IPS-18c (cell line): Measurements from ENCODE around the gene PSMB3.
A peak's percentile ranks its signal among the peaks of the same experiment; 100 is the strongest.

Experiments
- H3K4me3 ChIP-seq: 2 replicates; pipeline ENCODE4 v1.7.0; 2013; ENCODE audit warnings: low read depth, mild to moderate bottlenecking, low read length, moderate library complexity; ENCODE audit not compliant: insufficient read depth
- H3K9me3 ChIP-seq: one replicate; pipeline ENCODE4 v1.6.1; 2013; ENCODE audit warnings: mild to moderate bottlenecking, low read length, moderate library complexity; ENCODE audit not compliant: control insufficient read depth, insufficient read depth

The PSMB3 gene

DNA sequence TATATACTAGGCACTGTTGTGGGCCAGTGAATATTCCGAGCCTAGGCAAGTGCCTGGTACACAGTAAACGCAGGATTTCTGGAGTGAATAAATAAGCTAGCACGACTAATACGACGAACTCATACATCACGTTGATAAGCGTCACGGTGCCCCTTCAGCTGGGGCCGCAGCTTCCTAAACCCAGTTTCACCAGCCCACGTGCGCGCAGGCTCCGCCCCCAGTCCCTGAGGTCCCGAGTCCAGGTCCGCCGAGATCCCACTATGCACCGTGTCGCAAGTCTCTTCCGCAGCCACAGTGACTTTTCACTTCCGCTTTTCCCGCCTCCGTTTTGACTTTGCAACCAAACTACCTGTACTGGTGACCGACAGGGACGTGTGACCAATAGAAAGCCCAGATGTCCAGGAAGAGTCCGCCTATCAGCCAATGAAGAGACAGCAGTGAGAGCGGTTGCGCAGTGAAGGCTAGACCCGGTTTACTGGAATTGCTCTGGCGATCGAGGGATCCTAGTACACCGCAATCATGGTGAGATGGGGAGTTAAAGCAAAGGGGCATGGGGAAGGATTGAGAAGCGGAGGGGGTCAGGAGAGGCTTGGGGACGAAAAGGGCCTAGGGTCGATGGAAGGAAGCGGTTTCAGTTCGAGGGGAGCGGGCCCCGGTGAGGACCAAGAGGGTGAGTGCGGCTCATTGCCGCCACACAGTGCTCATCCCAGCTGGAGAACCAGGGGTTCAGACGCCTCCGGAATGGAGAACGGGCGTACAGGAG, at the start of gene PSMB3:
PSMB3 (plus strand) TSS at position 434 of the 763 bp plus-strand sequence; CDS start at position 520, 86 bp downstream.
- H3K9me3 ChIP-seq = peaks cover 2% of the 10 kb centered on the region
- H3K4me3 ChIP-seq = peak within 1 kb of the TSS; percentile 99

GRCh38 chr17:38702916-38703741, 49.4 kb upstream of the PSMB3 start:
- peak overlapping the region; percentile 48 for H3K4me3 ChIP-seq
- peaks cover 3% of the 10 kb centered on the region for H3K9me3 ChIP-seq

DNA sequence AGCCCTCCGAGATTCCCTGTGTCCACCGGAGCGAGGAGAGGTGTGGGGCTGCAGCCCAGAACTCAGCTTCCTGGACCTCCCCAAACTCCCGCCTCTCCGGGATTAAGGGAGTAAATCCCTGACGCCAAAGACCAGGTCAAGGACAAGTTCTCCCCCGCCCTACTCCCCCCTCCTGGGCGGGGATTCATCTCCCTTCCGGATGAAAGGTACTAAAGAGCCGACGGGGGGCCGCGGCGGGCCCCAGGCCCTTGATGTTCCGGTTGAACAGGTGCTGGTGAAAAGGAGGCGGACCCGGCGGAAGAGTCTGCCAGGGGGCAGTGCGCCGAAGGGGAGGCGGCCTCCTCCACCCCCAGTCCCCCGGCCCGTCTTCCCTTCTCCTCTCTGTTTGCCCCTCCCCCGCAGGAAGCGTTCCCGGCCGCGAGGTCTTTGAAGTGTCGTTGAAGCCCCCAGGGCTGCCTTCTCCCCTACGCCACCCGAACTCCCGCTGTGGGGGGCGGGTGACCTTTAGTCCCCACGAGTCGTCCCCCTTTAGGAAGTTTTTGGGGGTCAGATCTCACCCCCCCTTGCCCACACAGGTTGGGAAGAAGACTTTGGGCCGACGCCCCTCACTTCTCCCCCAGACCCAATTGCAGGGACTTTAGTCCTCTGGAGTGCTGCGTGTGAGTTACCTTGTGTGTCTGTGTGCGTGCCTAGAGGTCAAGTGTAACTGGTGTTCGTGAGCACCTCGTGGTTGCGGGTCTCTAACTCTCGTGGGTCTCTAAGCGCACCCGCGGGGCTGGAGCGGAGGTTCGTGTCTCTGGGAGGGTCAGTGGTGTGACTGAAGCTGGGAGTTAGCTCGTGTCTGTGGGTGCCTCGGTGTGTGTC, 48.6 kb upstream of the PSMB3 start:
- Histone ChIP-seq H3K4me3 (peak overlapping the region; percentile 48), H3K9me3 (peaks cover 3% of the 10 kb centered on the region)

- Histone ChIP-seq H3K4me3 (peak within 1 kb of the TSS; percentile 49), H3K9me3 (peaks cover 3% of the 10 kb centered on the region)
Measured at GRCh38 chr17:38704606-38705522, 47.7 kb upstream of the PSMB3 start, which contains the start of gene MLLT6. Gene MLLT6, plus strand, starts transcription at chr17:38705273. Its CDS starts 360 bp downstream, at chr17:38705633.

DNA sequence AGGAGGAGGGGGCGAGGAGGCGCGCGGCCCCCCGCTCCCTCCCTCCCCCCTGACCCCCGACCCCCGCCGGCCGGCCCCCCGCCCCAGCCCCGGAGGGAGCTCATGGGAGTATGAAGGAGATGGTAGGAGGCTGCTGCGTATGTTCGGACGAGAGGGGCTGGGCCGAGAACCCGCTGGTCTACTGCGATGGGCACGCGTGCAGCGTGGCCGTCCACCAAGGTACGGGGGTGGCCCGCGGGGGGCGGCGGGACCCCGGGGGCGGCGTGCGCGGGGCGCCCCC, 47.1 kb upstream of the PSMB3 start:
- H3K4me3 ChIP-seq = peak overlapping the region; percentile 49; the same call in 1 of the 2 replicates
- H3K9me3 ChIP-seq = peaks cover 3% of the 10 kb centered on the region

DNA sequence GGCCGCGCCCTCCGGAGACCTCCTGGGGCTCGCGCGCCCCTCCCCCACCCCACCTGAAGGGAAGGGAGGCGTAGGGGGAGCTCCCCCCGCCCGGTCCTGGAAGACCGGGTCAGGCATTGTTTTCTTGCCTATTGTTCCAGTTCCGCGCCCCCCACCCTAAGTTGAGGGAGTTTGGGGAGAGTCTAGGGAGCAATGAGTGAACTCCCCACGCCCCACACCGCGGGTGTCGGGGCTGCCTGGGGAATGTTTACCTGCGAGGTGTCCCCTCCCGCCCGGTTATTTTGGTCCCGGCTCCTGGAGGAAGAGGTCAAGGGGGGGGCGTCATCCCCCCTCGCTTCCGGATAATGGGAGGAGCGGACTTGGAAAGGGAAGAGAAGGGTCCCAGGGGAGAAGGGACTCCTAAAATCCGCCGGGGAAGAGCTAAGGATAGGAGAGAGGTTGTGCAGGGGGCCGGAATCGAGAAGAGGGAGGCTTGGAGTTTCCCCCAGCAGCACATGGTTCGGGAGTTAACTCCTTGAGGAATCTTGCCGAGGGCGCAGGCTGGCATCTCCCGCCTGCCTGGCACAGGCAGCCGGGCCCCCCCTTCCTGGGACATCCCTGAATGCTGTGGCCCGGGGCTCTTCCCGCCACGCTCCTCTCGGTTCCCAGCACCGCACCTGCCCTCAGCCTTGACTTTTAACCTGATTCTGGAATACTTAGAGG, 46.6 kb upstream of the PSMB3 start:
- Histone ChIP-seq H3K9me3 (peaks cover 3% of the 10 kb centered on the region), H3K4me3 (peak overlapping the region; percentile 49)

DNA sequence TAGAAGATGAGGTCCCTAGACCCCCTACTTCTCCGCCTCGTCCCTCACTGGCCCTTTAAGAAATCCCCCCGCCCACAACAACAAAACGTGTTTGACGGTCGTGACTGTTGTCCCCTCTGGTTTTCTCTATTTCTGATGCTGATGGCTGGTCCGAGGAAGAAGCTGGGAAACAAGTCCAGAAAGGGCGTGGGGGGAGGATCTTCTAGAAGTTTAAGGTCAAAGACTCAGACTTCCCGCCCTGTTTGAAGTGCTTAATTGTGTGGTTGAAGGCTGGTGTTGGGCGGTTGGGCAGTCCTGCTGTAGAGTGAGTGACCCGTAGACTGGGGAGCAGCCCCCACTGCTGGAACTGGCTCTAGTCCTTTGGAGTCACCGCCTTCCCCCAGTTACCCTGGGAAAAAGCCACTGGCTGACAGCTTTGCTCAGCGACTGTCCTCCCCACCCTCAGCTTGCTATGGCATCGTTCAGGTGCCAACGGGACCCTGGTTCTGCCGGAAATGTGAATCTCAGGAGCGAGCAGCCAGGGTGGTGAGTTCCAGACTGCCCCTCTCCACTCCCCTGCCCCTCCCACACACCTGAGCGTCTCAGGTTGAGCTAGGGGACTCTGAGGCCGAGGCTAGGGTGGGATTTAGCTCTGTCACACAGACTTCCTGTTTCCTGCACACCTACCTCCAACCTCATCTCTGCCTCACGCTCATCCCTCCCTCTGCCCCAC, 45.9 kb upstream of the PSMB3 start:
- H3K9me3 ChIP-seq = peaks cover 3% of the 10 kb centered on the region
- H3K4me3 ChIP-seq = peak overlapping the region; percentile 49

GRCh38 chr17:38707678-38708351, 44.7 kb upstream of the PSMB3 start:
- Histone ChIP-seq H3K4me3 (no peak overlapping the region; the same call in 1 of the 2 replicates), H3K9me3 (peaks cover 3% of the 10 kb centered on the region)

DNA sequence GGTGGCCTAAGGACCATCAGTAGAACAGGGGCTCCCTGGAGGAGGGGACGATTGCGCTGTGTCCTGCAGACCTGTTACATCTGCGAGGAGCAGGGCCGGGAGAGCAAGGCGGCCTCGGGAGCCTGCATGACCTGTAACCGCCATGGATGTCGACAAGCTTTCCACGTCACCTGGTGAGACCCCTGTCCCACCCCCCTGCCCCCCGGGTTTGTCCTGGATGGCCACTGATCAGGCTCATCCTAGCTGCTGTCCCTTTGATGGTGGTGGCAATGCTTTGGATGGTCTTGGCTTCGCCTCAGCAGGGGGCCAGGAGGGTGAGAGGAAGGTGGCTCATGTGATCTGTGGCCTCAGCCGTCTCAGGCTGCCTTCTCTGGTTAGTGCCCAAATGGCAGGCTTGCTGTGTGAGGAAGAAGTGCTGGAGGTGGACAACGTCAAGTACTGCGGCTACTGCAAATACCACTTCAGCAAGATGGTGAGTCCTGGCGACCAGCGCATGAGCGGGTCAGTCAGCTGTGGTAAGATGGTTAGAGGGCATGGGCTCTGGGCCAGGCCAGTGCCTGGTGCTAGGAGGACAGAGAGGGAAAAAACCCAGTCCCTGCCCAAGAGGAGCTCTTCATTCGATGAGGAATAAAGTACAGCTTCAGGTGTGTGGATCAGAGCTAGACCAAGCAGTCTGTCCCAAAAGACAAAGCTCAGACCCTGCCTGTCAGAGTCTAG, 43.3 kb upstream of the PSMB3 start:
- no peaks in the 10 kb centered on the region for H3K9me3 ChIP-seq
- no peak overlapping the region for H3K4me3 ChIP-seq

DNA sequence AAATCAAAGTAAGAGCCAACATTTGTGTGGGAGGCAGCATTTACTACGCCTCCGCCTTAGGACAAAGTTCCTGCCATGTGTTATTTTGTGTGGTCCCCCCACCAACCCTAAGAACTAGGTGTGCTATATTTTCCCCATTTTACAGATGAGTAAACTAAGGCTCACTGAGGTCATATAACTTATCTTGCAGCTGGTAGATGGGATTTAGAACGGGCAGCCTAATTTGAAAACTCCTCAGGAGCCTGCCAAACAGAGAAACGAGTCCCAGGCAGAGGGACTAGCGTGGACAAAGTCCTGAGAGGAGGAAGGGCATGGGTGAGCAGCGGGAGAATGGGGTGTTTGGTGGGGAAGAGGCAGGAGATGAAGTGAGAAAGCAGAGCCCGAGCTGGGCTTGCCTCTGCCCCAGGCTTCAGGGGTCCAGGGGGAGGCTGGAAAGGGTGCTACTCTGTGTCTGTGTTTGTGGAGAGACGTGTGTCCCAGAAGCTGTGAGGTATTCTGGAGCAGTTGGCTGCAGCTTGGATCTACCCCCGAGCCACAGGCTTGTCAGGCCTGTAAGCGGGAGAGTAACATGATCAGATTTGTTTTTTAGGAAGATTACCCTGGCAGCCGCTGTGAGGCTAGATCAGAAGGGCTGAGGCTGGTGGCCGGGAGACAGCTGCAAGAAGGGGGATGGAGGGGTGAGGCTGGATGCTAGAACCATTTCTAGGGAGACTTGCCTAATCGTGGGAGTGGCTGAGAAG, 42.5 kb upstream of the PSMB3 start:
- Histone ChIP-seq H3K9me3 (no peaks in the 10 kb centered on the region), H3K4me3 (no peak overlapping the region)

GRCh38 chr17:38710604-38710962, 42.0 kb upstream of the PSMB3 start:
- no peak overlapping the region for H3K4me3 ChIP-seq
- no peaks in the 10 kb centered on the region for H3K9me3 ChIP-seq

GRCh38 chr17:38710985-38711384, 41.6 kb upstream of the PSMB3 start:
- Histone ChIP-seq H3K9me3 (no peaks in the 10 kb centered on the region), H3K4me3 (no peak overlapping the region)

- Histone ChIP-seq H3K9me3 (no peaks in the 10 kb centered on the region), H3K4me3 (no peak overlapping the region)
Measured at GRCh38 chr17:38711792-38712571, 40.6 kb upstream of the PSMB3 start.
